HEK293 (cell line): ENCODE results near the gene DHCR7.

Experiments used
- CTCF ChIA-PET: fragments of 350-600 bp; formaldehyde crosslinking; extraction: SDS; loops from one replicate; lab custom pipeline; 2021; ENCODE audit warnings: antibody characterized with exemption; lab: Yijun Ruan, JAX
- POLR2A ChIA-PET: fragments of 300-600 bp; formaldehyde crosslinking; extraction: SDS; loops from one replicate; lab custom pipeline; 2020; ENCODE audit warnings: antibody characterized with exemption, inconsistent platforms; lab: Yijun Ruan, JAX
- H3K27ac ChIP-seq: fragments of 200-500 bp; sonication (Bioruptor generic); 2 replicates; pipeline ENCODE4 v1.5.1; 2014; ENCODE audit warnings: low read depth, low read length, control low read depth, inconsistent platforms; ENCODE audit errors: extremely low read depth
- H3K36me3 ChIP-seq, 2 experiments: fragments of 200-500 bp in 1 of 2; sonication (Bioruptor generic) in 1 of 2; 1 replicate in 1 of 2; 2 replicates in 1 of 2; pipeline ENCODE4 v1.5.1; 2014 to 2017; ENCODE audit warnings: inconsistent platforms in 2 of 2, low read length in 2 of 2; ENCODE audit not compliant: control insufficient read depth in 2 of 2, insufficient read depth in 1 of 2
- H3K4me1 ChIP-seq: fragments of 200-500 bp; sonication (Bioruptor generic); 2 replicates; pipeline ENCODE4 v1.5.1; 2014; ENCODE audit warnings: mild to moderate bottlenecking, low read length, inconsistent platforms; ENCODE audit not compliant: control insufficient read depth, insufficient read depth
- H3K4me3 ChIP-seq: 2 replicates; pipeline ENCODE4 v1.5.1; 2011; ENCODE audit warnings: low read depth, mild to moderate bottlenecking, control low read depth, low read length, moderate library complexity
- H3K9me3 ChIP-seq: fragments of 200-500 bp; sonication (Bioruptor generic); 2 replicates; pipeline ENCODE4 v1.5.1; 2014; ENCODE audit warnings: low read depth, low read length, inconsistent platforms; ENCODE audit not compliant: control insufficient read depth, insufficient read depth
- KLF7 ChIP-seq: fragments of 450-650 bp; formaldehyde crosslinking; IDR thresholded peaks from 2 replicates; pipeline ENCODE4 v1.5.1; 2016; ENCODE audit warnings: missing biosample characterization, missing genetic modification characterization, borderline replicate concordance
- RBAK ChIP-seq: fragments of 450-650 bp; formaldehyde crosslinking; IDR thresholded peaks from 2 replicates; pipeline ENCODE4 v1.5.1; 2016; ENCODE audit warnings: missing biosample characterization, missing genetic modification characterization
- SETDB1 ChIP-seq: IDR thresholded peaks from one replicate; pipeline ENCODE4 v1.6.1; 2017; ENCODE audit warnings: mild to moderate bottlenecking, low read length, moderate library complexity, mixed read lengths; ENCODE audit not compliant: insufficient read length
- ZBTB21 ChIP-seq: fragments of 450-650 bp; formaldehyde crosslinking; IDR thresholded peaks from 2 replicates; pipeline ENCODE4 v1.5.1; 2017; ENCODE audit warnings: missing biosample characterization, missing genetic modification characterization
- ZBTB44 ChIP-seq: fragments of 450-650 bp; IDR thresholded peaks from 2 replicates; pipeline ENCODE4 v1.5.1; 2018; ENCODE audit warnings: missing biosample characterization, mild to moderate bottlenecking, missing genetic modification characterization
- ZFP69B ChIP-seq: fragments of 450-650 bp; formaldehyde crosslinking; IDR thresholded peaks from 2 replicates; pipeline ENCODE4 v1.5.1; 2016; ENCODE audit warnings: missing biosample characterization, missing genetic modification characterization
- ZNF121 ChIP-seq: fragments of 450-650 bp; formaldehyde crosslinking; IDR thresholded peaks from 2 replicates; pipeline ENCODE4 v1.5.1; 2016; ENCODE audit warnings: missing biosample characterization, missing genetic modification characterization
- ZNF146 ChIP-seq: fragments of 450-650 bp; formaldehyde crosslinking; IDR thresholded peaks from 2 replicates; pipeline ENCODE4 v1.5.1; 2016; ENCODE audit warnings: missing biosample characterization, missing genetic modification characterization
- ZNF157 ChIP-seq: fragments of 450-650 bp; formaldehyde crosslinking; IDR thresholded peaks from 2 replicates; pipeline ENCODE4 v1.5.1; 2016; ENCODE audit warnings: missing biosample characterization, missing genetic modification characterization
- ZNF174 ChIP-seq: fragments of 450-650 bp; formaldehyde crosslinking; IDR thresholded peaks from 2 replicates; pipeline ENCODE4 v1.5.0; 2017; ENCODE audit warnings: missing biosample characterization, mild to moderate bottlenecking, missing genetic modification characterization
- ZNF175 ChIP-seq: fragments of 450-650 bp; formaldehyde crosslinking; IDR thresholded peaks from 2 replicates; pipeline ENCODE4 v1.5.1; 2016; ENCODE audit warnings: missing biosample characterization, missing genetic modification characterization
- ZNF221 ChIP-seq: fragments of 450-650 bp; formaldehyde crosslinking; IDR thresholded peaks from 2 replicates; pipeline ENCODE4 v1.5.1; 2017; ENCODE audit warnings: missing biosample characterization, missing genetic modification characterization, borderline replicate concordance
- ZNF433 ChIP-seq: fragments of 450-650 bp; formaldehyde crosslinking; IDR thresholded peaks from 2 replicates; pipeline ENCODE4 v1.5.1; 2016; ENCODE audit warnings: missing biosample characterization, missing genetic modification characterization, low read depth
- ZNF521 ChIP-seq: fragments of 450-650 bp; formaldehyde crosslinking; IDR thresholded peaks from 2 replicates; pipeline ENCODE4 v1.5.1; 2017; ENCODE audit warnings: missing biosample characterization, mild to moderate bottlenecking, missing genetic modification characterization
- ZNF571 ChIP-seq: fragments of 450-650 bp; formaldehyde crosslinking; IDR thresholded peaks from 2 replicates; pipeline ENCODE4 v1.5.0; 2017; ENCODE audit warnings: missing biosample characterization, missing genetic modification characterization
- ZNF610 ChIP-seq: fragments of 450-650 bp; formaldehyde crosslinking; IDR thresholded peaks from 2 replicates; pipeline ENCODE4 v1.5.1; 2016; ENCODE audit warnings: missing biosample characterization, missing genetic modification characterization, borderline replicate concordance
- ZNF621 ChIP-seq: fragments of 450-650 bp; formaldehyde crosslinking; IDR thresholded peaks from 2 replicates; pipeline ENCODE4 v1.5.1; 2017; ENCODE audit warnings: missing biosample characterization, missing genetic modification characterization
- ZNF623 ChIP-seq: fragments of 450-650 bp; formaldehyde crosslinking; IDR thresholded peaks from 2 replicates; pipeline ENCODE4 v1.5.1; 2016; ENCODE audit warnings: missing biosample characterization, missing genetic modification characterization
- ZNF626 ChIP-seq: fragments of 450-650 bp; sonication (Bioruptor Pico); formaldehyde crosslinking; IDR thresholded peaks from 2 replicates; pipeline ENCODE4 v1.5.1; 2018; ENCODE audit warnings: missing biosample characterization, missing genetic modification characterization, inconsistent platforms
- ZNF654 ChIP-seq: fragments of 450-650 bp; formaldehyde crosslinking; IDR thresholded peaks from 2 replicates; pipeline ENCODE4 v1.5.1; 2016; ENCODE audit warnings: low read depth, missing biosample characterization, missing genetic modification characterization
- ZNF658 ChIP-seq: fragments of 450-650 bp; formaldehyde crosslinking; IDR thresholded peaks from 2 replicates; pipeline ENCODE4; 2016; ENCODE audit warnings: missing biosample characterization, missing genetic modification characterization
- ZNF777 ChIP-seq: fragments of 450-650 bp; formaldehyde crosslinking; IDR thresholded peaks from 2 replicates; pipeline ENCODE4 v1.5.1; 2017; ENCODE audit warnings: missing biosample characterization, missing genetic modification characterization, borderline replicate concordance
- ZNF785 ChIP-seq: fragments of 450-650 bp; formaldehyde crosslinking; IDR thresholded peaks from 2 replicates; pipeline ENCODE4 v1.5.1; 2016; ENCODE audit warnings: missing biosample characterization, missing genetic modification characterization
- TF ChIP-seq, protein P1 (sequence below): IDR thresholded peaks from 2 replicates; pipeline ENCODE4 v1.6.1; 2011; ENCODE audit warnings: mild to moderate bottlenecking, low read depth, low read length, borderline replicate concordance
- TF ChIP-seq, protein P2 (sequence below): fragments of 450-650 bp; formaldehyde crosslinking; IDR thresholded peaks from 2 replicates; pipeline ENCODE4 v1.5.1; 2016; ENCODE audit warnings: missing biosample characterization, missing genetic modification characterization

DHCR7 gene

DNA sequence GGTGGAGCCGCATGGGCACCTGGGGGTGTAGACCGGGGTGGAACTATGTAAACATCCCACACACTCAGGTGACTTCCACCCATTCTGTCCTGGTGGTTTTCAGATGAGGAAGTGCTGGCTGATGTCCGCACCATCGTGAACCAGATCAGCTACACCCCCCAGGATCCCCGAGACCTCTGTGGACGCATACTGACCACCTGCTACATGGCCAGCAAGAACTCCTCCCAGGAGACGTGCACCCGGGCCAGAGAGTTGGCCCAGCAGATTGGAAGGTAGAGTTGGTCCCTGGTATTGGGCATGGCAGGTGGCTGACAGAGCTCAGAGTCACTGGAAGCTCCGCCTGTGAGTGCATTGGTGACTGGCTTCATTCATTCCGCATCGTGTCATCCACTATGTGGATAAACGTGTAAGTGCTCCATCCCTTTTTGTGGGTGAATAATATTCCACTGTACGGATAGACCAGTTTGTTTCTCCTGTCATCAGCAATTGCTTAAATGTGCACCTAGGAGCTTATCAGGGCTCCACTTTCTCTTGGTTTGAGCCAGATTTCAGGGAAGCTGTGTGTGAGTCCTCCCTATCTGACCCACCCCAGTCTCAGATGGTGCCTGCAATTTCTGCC, 34.7 kb upstream of the DHCR7 start:
- Histone ChIP-seq H3K27ac (no peak overlapping the region), H3K4me1 (no peaks in the 10 kb centered on the region), H3K9me3 (no peaks in the 10 kb centered on the region), H3K36me3 (peaks cover 4 to 78% of the 10 kb centered on the region in 2 experiments; a peak in 2 of 3 replicates), H3K4me3 (no peak overlapping the region)
- CTCF ChIA-PET = no interaction called here
- TF ChIP-seq ZNF433 (tag by site-specific recombination) = no peak
- peak; percentile 69; the same call in 1 of the 2 replicates for TF ChIP-seq ZNF146 (tag by site-specific recombination)
- TF ChIP-seq ZNF157 (tag by site-specific recombination) = peak; percentile 74
- TF ChIP-seq, all 188 proteins: peak for 2
- POLR2A ChIA-PET = no interaction called here

GRCh38 chr11:71482216-71482615, 34.0 kb upstream of the DHCR7 start:
- no peak overlapping the region for H3K4me3 ChIP-seq
- H3K27ac ChIP-seq = no peak overlapping the region
- POLR2A ChIA-PET = no interaction called here
- H3K4me1 ChIP-seq = no peaks in the 10 kb centered on the region
- H3K9me3 ChIP-seq = no peaks in the 10 kb centered on the region
- TF ChIP-seq KLF7 (tag by site-specific recombination) (no peak), ZNF121 (no peak), ZFP69B (tag by site-specific recombination) (no peak), ZNF777 (tag by site-specific recombination) (no peak), ZNF658 (tag by site-specific recombination) (no peak), ZNF785 (tag by site-specific recombination) (no peak), ZNF571 (tag by site-specific recombination) (no peak), ZNF174 (tag by site-specific recombination) (no peak), ZBTB21 (tag by site-specific recombination) (no peak), ZNF610 (no peak), ZNF623 (tag by site-specific recombination) (no peak), ZBTB44 (tag by site-specific recombination) (no peak)
- peaks cover 4 to 85% of the 10 kb centered on the region in 2 experiments; a peak in 2 of 3 replicates for H3K36me3 ChIP-seq
- CTCF ChIA-PET = no interaction called here

- Histone ChIP-seq H3K36me3 (peaks cover 2 to 92% of the 10 kb centered on the region in 2 experiments; a peak in 2 of 3 replicates), H3K9me3 (no peaks in the 10 kb centered on the region), H3K4me3 (no peak overlapping the region), H3K4me1 (no peaks in the 10 kb centered on the region), H3K27ac (no peak overlapping the region)
- POLR2A ChIA-PET = interaction anchor here (0.7 kb wide), 1 partner anchor 1042 kb away, joined by 4 read pairs; no protein-coding TSS in a partner anchor
- CTCF ChIA-PET = no interaction called here
- TF ChIP-seq, protein P1, sequence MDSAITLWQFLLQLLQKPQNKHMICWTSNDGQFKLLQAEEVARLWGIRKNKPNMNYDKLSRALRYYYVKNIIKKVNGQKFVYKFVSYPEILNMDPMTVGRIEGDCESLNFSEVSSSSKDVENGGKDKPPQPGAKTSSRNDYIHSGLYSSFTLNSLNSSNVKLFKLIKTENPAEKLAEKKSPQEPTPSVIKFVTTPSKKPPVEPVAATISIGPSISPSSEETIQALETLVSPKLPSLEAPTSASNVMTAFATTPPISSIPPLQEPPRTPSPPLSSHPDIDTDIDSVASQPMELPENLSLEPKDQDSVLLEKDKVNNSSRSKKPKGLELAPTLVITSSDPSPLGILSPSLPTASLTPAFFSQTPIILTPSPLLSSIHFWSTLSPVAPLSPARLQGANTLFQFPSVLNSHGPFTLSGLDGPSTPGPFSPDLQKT = no peak
- TF ChIP-seq ZNF785 (tag by site-specific recombination) (no peak), ZNF626 (tag by site-specific recombination) (no peak), RBAK (no peak), ZNF621 (tag by site-specific recombination) (no peak), ZNF521 (tag by site-specific recombination) (no peak), ZNF175 (tag by site-specific recombination) (no peak), ZNF433 (tag by site-specific recombination) (no peak), SETDB1 (no peak), ZNF654 (tag by site-specific recombination) (no peak), ZNF221 (tag by site-specific recombination) (no peak)
- TF ChIP-seq, protein P2, sequence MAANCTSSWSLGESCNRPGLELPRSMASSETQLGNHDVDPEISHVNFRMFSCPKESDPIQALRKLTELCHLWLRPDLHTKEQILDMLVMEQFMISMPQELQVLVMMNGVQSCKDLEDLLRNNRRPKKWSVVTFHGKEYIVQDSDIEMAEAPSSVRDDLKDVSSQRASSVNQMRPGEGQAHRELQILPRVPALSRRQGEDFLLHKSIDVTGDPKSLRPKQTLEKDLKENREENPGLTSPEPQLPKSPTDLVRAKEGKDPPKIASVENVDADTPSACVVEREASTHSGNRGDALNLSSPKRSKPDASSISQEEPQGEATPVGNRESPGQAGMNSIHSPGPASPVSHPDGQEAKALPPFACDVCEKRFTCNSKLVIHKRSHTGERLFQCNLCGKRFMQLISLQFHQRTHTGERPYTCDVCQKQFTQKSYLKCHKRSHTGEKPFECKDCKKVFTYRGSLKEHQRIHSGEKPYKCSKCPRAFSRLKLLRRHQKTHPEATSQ (tag by site-specific recombination) = no peak
Measured at GRCh38 chr11:71481101-71481960, 33.1 kb upstream of the DHCR7 start.
